Stimulated activated CD4-positive, alpha-beta T cell treated with anti-CD3 and anti-CD28 coated beads, Interleukin-4, amount 100 ng/mL, for 48 hours (primary cell): ENCODE results near the gene TMA16.

Experiments
- DNase-seq, 2 donors: peaks; one replicate each; pipeline ENCODE4 v3.0.0-alpha.2; 2020; ENCODE audit warnings: low read depth in 2 of 2

The TMA16 gene

DNA sequence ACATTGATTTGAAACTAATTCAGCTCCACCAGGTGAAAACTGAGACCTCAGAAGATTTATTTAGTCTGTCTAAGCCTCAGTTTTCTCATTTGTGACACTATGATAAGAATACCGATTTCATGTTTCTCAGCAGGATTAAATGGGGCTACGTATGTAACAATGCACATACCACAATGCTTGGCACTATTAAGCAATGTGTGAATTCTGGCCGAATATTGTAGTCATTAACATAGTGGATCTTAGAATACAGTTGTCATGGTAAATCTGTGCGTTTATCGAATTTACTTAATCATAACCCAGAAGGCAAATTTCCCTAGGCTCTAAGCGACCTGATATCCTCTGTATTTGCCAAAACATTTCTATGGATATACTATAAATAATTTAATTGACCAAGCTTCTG lies 69.1 kb downstream of the TMA16 start:
- DNase-seq: no peak

DNA sequence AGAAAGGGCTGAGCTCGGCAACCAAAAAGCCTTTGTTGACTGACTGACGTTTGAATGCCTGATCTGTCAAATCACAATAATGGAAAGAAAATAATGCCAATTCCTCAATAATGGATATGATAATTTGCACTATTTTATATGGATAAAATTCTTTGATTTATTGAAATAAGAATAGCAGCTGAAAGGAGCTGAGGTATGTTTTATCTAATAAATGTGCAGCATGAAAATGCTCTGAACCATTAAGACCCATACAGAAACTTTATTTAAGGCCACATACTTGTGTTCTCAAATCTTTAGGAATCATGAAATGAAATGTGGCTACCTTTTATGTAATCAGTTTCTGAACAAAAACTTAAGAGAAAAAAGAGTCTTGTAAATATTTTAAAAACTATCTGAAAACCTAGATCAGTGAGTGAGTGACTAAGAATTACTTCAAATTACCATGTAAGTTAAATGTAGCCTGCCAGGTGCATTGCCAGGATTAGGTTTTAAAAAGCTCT lies 69.8 kb downstream of the TMA16 start:
- DNase-seq: no peak

GRCh38 chr4:163565226-163566135 lies 71.0 kb downstream of the TMA16 start:
- no peak for DNase-seq

- DNase-seq: no peak
These were observed 71.8 kb downstream of the TMA16 start for GRCh38 chr4:163566257-163566796.

DNA sequence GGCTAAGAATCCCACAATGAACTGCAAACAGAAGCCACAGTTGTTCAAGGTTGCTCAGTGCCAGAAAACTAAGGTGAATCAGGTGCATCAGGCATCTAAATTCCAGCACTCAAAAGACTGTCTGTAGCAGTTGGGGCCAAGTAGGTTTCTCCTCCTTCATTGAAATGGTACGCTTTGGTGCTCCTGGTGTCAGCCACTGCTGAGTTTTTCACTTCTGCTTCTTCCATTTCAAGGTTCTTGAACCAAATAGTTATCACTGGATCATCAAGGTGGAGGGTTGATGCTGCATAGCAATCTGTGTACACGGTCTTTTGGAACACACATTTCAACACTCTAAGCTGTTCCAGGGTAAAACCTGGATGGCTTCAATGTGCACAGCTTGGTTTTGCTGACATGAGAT lies 74.4 kb downstream of the TMA16 start:
- DNase-seq: no peak
